Activated effector memory CD4-positive, alpha-beta T cell treated with Interleukin-2 at 50 U/mL for 16 hours (primary cell): ENCODE measurements around the gene ACADVL.

Experiments
- DNase-seq: peaks from one replicate; pipeline ENCODE4 v3.0.0-alpha.2; 2020

ACADVL gene

GRCh38 chr17:7252176-7253043, 32.7 kb downstream of the ACADVL start, which contains the start of gene ELP5:
Gene ELP5 (plus strand): TSS chr17:7252215. CDS start chr17:7252551, 336 bp downstream.
- DNase-seq, result peak; percentile 75

GRCh38 chr17:7253082-7253481, 33.3 kb downstream of the ACADVL start:
- DNase-seq, result no peak

- no peak for DNase-seq
These were observed 34.8 kb downstream of the ACADVL start for GRCh38 chr17:7254511-7254910.

GRCh38 chr17:7256766-7257456, 37.2 kb downstream of the ACADVL start:
- no peak for DNase-seq

GRCh38 chr17:7258731-7259554, 39.2 kb downstream of the ACADVL start:
- no peak for DNase-seq

- DNase-seq, result no peak
These were observed 39.8 kb downstream of the ACADVL start for GRCh38 chr17:7259555-7259889.

- no peak for DNase-seq
These were observed 40.4 kb downstream of the ACADVL start for GRCh38 chr17:7260151-7260550.

- DNase-seq, result no peak
These were observed 41.1 kb downstream of the ACADVL start for GRCh38 chr17:7260651-7261378.

GRCh38 chr17:7261379-7262191, 41.8 kb downstream of the ACADVL start:
- no peak for DNase-seq

- no peak for DNase-seq
These were observed 42.6 kb downstream of the ACADVL start, which contains the start of gene CLDN7 for GRCh38 chr17:7262192-7262934. Gene CLDN7 (minus strand): TSS chr17:7262478. CDS start chr17:7262043, 435 bp downstream.

- no peak for DNase-seq
These were observed 43.4 kb downstream of the ACADVL start for GRCh38 chr17:7262935-7263800.

GRCh38 chr17:7263801-7264078, 44.0 kb downstream of the ACADVL start:
- no peak for DNase-seq

GRCh38 chr17:7266784-7267183, 47.0 kb downstream of the ACADVL start:
- no peak for DNase-seq
